Gastrocnemius medialis (tissue), 4 donors: ENCODE results near the gene ZNF574. TPM values are rescaled to one million over a fixed set of nuclear protein-coding genes. Genes with fewer than 3 reads are reported as not detected.

Experiments
- ATAC-seq, 2 donors: fragments of 150-250 bp; one replicate each; pipeline ENCODE4 v1.9.1; 2016
- DNase-seq, 2 donors: peaks; one replicate each; pipeline ENCODE4 v3.0.0-alpha.2; 2019
- H3K27ac ChIP-seq, 4 donors: fragments of 200-600 bp; sonication (generic); 1 replicate in 1 of 4; 2 replicates in 3 of 4; pipeline ENCODE4 v1.5.1; 2016 to 2018; ENCODE audit warnings: mild to moderate bottlenecking in 2 of 4, moderate library complexity in 1 of 4
- H3K27me3 ChIP-seq, 3 donors: fragments of 200-600 bp; sonication (generic) in 2 of 3; 1 replicate in 1 of 3; 2 replicates in 2 of 3; pipeline versions ENCODE4 v1.5.1 to v1.6.0; 2016 to 2019; ENCODE audit warnings: mild to moderate bottlenecking in 1 of 3, moderate library complexity in 1 of 3
- H3K36me3 ChIP-seq, 2 donors: fragments of 200-600 bp; sonication (generic) in 1 of 2; one replicate each; pipeline ENCODE4 v1.5.1; 2017 to 2018
- H3K4me1 ChIP-seq, 2 donors: fragments of 200-600 bp; sonication (generic) in 1 of 2; one replicate each; pipeline ENCODE4 v1.5.1; 2016 to 2017; ENCODE audit warnings: mild to moderate bottlenecking in 2 of 2
- H3K4me3 ChIP-seq, 4 donors: fragments of 200-600 bp; sonication (generic) in 3 of 4; 1 replicate in 1 of 4; 2 replicates in 3 of 4; pipeline ENCODE4 v1.5.1; 2016 to 2019; ENCODE audit warnings: mild to moderate bottlenecking in 2 of 4
- H3K9me3 ChIP-seq, 3 donors: fragments of 200-600 bp; sonication (generic) in 2 of 3; 1 replicate in 1 of 3; 2 replicates in 2 of 3; pipeline ENCODE4 v1.5.1; 2016 to 2019
- POLR2A ChIP-seq, 2 donors: fragments of 450-650 bp; IDR thresholded peaks; one replicate each; pipeline ENCODE4 v1.6.1; 2017; ENCODE audit warnings: antibody characterized with exemption in 2 of 2, mild to moderate bottlenecking in 2 of 2, moderate library complexity in 2 of 2
- in situ Hi-C, 4 donors: fragments of 200-750 bp; cut with MboI; loops; one replicate each; pipeline versions ENCODE4 v1.15.0 to v1.8.0; 2017; ENCODE audit warnings: low sequenced_read_pairs in 4 of 4
- intact Hi-C: fragments of 100-400 bp; cut with DNase I; formaldehyde crosslinking; loops from one replicate; pipeline ENCODE4 v1.15.1; 2023; ENCODE audit warnings: low total_unique reads
- total RNA-seq, 4 donors: library from RNA; depleted of rRNA; stranded (reverse); fragments of >200 nt; gene quantifications; one replicate each; pipeline versions ENCODE4 v1.1.0 to v1.2.3, GENCODE V29; 2016
- TF ChIP-seq, protein P1 (sequence below), 5 experiments: fragments of 450-650 bp in 3 of 5; fragments of 200-600 bp in 2 of 5; sonication (generic) in 2 of 5; IDR thresholded peaks in 4 of 5; conservative IDR thresholded peaks in 1 of 5; 1 replicate in 4 of 5; 2 replicates in 1 of 5; pipeline ENCODE4 v1.5.1; 2016 to 2019; ENCODE audit warnings: antibody characterized with exemption in 5 of 5, mild to moderate bottlenecking in 3 of 5, moderate library complexity in 3 of 5

ZNF574 gene
- total RNA-seq, 4 donors from 2014 or later, result 10.8 to 15.1 (median 13.8) TPM

DNA sequence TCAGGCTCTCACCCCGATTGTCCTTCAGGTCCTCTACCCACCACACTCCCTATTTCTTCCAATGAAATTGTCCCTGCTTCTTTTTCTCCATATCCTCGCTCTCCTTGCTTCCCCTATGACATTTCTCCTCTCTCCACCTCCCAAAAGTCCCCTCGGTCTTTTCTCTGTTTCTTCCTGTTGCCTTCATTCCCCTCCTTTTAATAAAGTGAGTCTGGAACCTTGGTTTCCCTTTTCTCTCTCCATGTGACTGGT is 676 bp upstream of the ZNF574 start:
- DNase-seq, result no peak
- H3K4me3 ChIP-seq, result peak overlapping the region; percentile 63 to 95 (median 76)
- H3K27me3 ChIP-seq, result no peaks in the 10 kb centered on the region
- in situ Hi-C loops (no loop called here), intact Hi-C loops (loop anchor here (5.0 kb wide), 1 partner anchor 213 kb away; the partner anchor contains the start of gene RPS19)
- peak; percentile 17 to 25 for ATAC-seq
- H3K27ac ChIP-seq, result peak overlapping the region; percentile 93 to 100 (median 96)
- H3K36me3 ChIP-seq, result peaks cover 0 to 20% of the 10 kb centered on the region in 2 donors
- H3K9me3 ChIP-seq, result no peaks in the 10 kb centered on the region
- peaks cover 15 to 18% of the 10 kb centered on the region in 2 donors for H3K4me1 ChIP-seq
- TF ChIP-seq POLR2A (IDR thresholded peaks at IDR 0.05), result no peak
- TF ChIP-seq, protein P1, sequence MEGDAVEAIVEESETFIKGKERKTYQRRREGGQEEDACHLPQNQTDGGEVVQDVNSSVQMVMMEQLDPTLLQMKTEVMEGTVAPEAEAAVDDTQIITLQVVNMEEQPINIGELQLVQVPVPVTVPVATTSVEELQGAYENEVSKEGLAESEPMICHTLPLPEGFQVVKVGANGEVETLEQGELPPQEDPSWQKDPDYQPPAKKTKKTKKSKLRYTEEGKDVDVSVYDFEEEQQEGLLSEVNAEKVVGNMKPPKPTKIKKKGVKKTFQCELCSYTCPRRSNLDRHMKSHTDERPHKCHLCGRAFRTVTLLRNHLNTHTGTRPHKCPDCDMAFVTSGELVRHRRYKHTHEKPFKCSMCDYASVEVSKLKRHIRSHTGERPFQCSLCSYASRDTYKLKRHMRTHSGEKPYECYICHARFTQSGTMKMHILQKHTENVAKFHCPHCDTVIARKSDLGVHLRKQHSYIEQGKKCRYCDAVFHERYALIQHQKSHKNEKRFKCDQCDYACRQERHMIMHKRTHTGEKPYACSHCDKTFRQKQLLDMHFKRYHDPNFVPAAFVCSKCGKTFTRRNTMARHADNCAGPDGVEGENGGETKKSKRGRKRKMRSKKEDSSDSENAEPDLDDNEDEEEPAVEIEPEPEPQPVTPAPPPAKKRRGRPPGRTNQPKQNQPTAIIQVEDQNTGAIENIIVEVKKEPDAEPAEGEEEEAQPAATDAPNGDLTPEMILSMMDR (IDR thresholded peaks at IDR 0.05 in 4 of 5, conservative IDR thresholded peaks at IDR 0.05 in 1 of 5), result no peak

DNA sequence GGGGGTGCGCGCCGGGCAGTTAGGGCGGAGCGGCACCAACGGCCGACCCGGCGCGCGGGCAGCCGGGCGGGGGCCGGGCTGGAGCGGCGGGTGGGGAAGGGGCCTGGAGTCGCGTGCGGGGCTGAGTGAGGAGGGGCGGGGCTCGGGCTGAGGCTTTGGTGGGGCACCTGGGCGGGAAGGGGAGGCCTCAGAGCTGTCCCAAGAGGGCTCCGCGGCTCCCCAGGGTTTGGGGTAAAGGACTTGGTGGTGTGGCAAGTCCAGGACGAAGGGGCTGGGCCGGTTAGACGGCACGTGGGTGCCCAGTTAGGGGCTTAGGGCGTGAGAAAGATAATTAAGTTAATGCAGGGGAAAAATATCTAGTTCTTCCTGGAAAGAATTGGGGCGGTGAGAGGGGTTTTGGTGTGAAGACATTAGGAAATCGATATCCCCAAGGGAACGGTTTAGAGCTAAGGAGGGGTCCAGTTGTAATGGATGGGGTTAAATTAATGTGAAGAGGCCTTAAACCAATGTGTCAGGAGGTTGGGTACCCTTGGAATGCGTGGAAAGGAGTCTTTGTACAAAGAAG is 496 bp downstream of the ZNF574 start:
- Histone ChIP-seq H3K27me3 (no peaks in the 10 kb centered on the region), H3K27ac (peak overlapping the region; percentile 93 to 100 (median 94)), H3K4me1 (peaks cover 15 to 18% of the 10 kb centered on the region in 2 donors), H3K9me3 (no peaks in the 10 kb centered on the region), H3K36me3 (peaks cover 0 to 32% of the 10 kb centered on the region in 2 donors), H3K4me3 (peak overlapping the region; percentile 67 to 95 (median 80))
- in situ Hi-C loops (no loop called here), intact Hi-C loops (loop anchor here (1.0 to 5.0 kb wide), 3 partner anchors 38 to 214 kb away; partner anchors contain the start of genes RABAC1 and RPS19)
- DNase-seq (peak in 1 of 2 donors; percentile 41), ATAC-seq (no peak)
- TF ChIP-seq, protein P1 (IDR thresholded peaks at IDR 0.05 in 4 of 5, conservative IDR thresholded peaks at IDR 0.05 in 1 of 5), result no peak
- TF ChIP-seq POLR2A (IDR thresholded peaks at IDR 0.05), result no peak

DNA sequence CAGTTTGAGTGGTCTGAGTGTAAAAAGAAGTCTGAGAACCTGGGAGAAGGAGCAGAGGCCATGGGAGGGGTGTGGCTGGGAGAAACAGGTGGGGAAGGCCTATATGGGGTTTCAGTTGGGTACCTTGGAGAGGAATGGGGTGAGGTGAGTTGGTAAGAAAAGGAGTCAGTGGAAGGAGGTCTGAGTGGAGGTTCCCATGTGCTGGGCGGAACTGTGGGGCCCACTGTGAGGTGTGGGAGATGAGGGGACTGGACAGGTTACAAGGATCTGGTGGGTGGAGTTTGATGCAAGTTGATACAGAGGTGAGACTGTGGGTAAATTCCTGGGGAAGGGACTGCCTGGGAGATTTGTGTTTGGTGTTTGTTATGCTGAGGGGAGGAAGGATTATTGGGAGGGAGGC is 2.1 kb downstream of the ZNF574 start:
- Histone ChIP-seq H3K27me3 (no peaks in the 10 kb centered on the region), H3K27ac (no peak overlapping the region), H3K4me1 (peaks cover 15 to 18% of the 10 kb centered on the region in 2 donors), H3K9me3 (no peaks in the 10 kb centered on the region), H3K36me3 (peaks cover 0 to 39% of the 10 kb centered on the region in 2 donors), H3K4me3 (no peak overlapping the region)
- TF ChIP-seq POLR2A (IDR thresholded peaks at IDR 0.05), result no peak
- TF ChIP-seq, protein P1 (IDR thresholded peaks at IDR 0.05 in 4 of 5, conservative IDR thresholded peaks at IDR 0.05 in 1 of 5), result no peak
- ATAC-seq (no peak), DNase-seq (no peak)
- in situ Hi-C loops, result no loop called here
- intact Hi-C loops, result loop anchor here (5.0 kb wide), 1 partner anchor 216 kb away; the partner anchor contains the start of gene RPS19

DNA sequence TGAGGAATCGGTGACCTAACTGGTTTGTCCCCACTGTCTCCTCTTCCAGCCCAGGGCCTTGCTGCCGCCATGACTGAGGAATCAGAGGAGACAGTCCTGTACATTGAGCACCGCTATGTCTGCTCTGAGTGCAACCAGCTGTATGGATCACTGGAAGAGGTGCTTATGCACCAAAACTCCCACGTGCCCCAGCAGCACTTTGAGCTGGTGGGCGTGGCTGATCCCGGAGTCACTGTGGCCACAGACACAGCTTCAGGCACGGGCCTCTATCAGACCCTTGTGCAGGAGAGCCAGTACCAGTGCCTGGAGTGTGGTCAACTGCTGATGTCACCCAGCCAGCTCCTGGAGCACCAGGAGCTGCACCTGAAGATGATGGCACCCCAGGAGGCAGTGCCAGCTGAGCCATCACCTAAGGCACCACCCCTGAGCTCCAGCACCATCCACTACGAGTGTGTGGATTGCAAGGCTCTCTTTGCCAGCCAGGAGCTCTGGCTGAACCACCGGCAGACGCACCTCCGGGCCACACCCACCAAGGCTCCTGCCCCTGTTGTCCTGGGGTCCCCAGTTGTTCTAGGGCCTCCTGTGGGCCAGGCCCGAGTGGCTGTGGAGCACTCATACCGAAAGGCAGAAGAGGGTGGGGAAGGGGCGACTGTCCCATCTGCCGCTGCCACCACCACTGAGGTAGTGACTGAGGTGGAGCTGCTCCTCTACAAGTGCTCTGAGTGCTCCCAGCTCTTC is 2.7 kb downstream of the ZNF574 start:
- DNase-seq (no peak), ATAC-seq (no peak)
- H3K4me1 ChIP-seq, result peaks cover 15 to 18% of the 10 kb centered on the region in 2 donors
- TF ChIP-seq POLR2A (IDR thresholded peaks at IDR 0.05), result no peak
- TF ChIP-seq, protein P1 (IDR thresholded peaks at IDR 0.05 in 4 of 5, conservative IDR thresholded peaks at IDR 0.05 in 1 of 5), result no peak
- intact Hi-C loops (loop anchor here (5.0 kb wide), 1 partner anchor 216 kb away; the partner anchor contains the start of gene RPS19), in situ Hi-C loops (no loop called here)
- H3K27ac ChIP-seq, result no peak overlapping the region
- no peak overlapping the region for H3K4me3 ChIP-seq
- H3K27me3 ChIP-seq, result no peaks in the 10 kb centered on the region
- H3K9me3 ChIP-seq, result no peaks in the 10 kb centered on the region
- H3K36me3 ChIP-seq, result peaks cover 0 to 39% of the 10 kb centered on the region in 2 donors
